ENCODE data around the gene OXCT1. TPM values are rescaled to one million over a fixed set of nuclear protein-coding genes. Genes with fewer than 3 reads are reported as not detected.

OXCT1 gene
- total RNA-seq, 1 experiment from 2014 or later: 20.6 TPM

- no peaks in the 10 kb centered on the region; the same call in none of the 2 replicates for H3K27me3 Mint-ChIP-seq (ENCODE audit: low read depth)
- H3K27ac Mint-ChIP-seq: no peak overlapping the region
- ChIA-PET CTCF (no interaction called here), POLR2A (no interaction called here)
- peaks cover 12% of the 10 kb centered on the region for H3K36me3 Mint-ChIP-seq
- H3K4me3 Mint-ChIP-seq: no peak overlapping the region
- no peaks in the 10 kb centered on the region for H3K4me1 Mint-ChIP-seq
- TF ChIP-seq STAT6 (CRISPR knock-in tag; conservative IDR thresholded peaks at IDR 0.05; ENCODE audit: low read depth) (no peak), ELF4 (CRISPR knock-in tag; IDR thresholded peaks at IDR 0.05; ENCODE audit: low read depth) (no peak), ZBTB43 (CRISPR knock-in tag; IDR thresholded peaks at IDR 0.05) (no peak), SP1 (CRISPR knock-in tag; conservative IDR thresholded peaks at IDR 0.05) (no peak), ZNF263 (CRISPR knock-in tag; IDR thresholded peaks at IDR 0.05; ENCODE audit: low read depth) (no peak), USF2 (CRISPR knock-in tag; IDR thresholded peaks at IDR 0.05) (no peak), GRHL2 (CRISPR knock-in tag; IDR thresholded peaks at IDR 0.05; ENCODE audit: insufficient replicate concordance, severe bottlenecking) (no peak), NR1H2 (CRISPR knock-in tag; IDR thresholded peaks at IDR 0.05) (no peak), ZNF512 (CRISPR knock-in tag; IDR thresholded peaks at IDR 0.05; ENCODE audit: borderline replicate concordance) (no peak), ATF6 (CRISPR knock-in tag; IDR thresholded peaks at IDR 0.05) (no peak), E2F5 (CRISPR knock-in tag; IDR thresholded peaks at IDR 0.05) (no peak), RELA (CRISPR knock-in tag; IDR thresholded peaks at IDR 0.05; ENCODE audit: borderline replicate concordance) (no peak), MAX (CRISPR knock-in tag; IDR thresholded peaks at IDR 0.05) (no peak), E2F1 (CRISPR knock-in tag; IDR thresholded peaks at IDR 0.05) (no peak), CTCF (IDR thresholded peaks at IDR 0.05) (no peak)
- DNase-seq (ENCODE audit: low spot score) (no peak), ATAC-seq (no peak)
- H3K9me3 Mint-ChIP-seq: peaks cover 36% of the 10 kb centered on the region
Measured at GRCh38 chr5:41882765-41883164, 12.5 kb upstream of the OXCT1 start.

Measured in WTC11 (cell line).